HG02970 (cell line): ENCODE measurements around the gene TMPRSS11F.

Experiments
- ATAC-seq: cut with Tn5 transposase; IDR thresholded peaks from one replicate; pipeline ENCODE4 v1.9.1; 2021; ENCODE audit warnings: mild to moderate bottlenecking, moderate library complexity, moderate number of reproducible peaks; ENCODE audit not compliant: unreplicated experiment, low FRiP score

TMPRSS11F gene

GRCh38 chr4:68079928-68080327 lies 49.7 kb downstream of the TMPRSS11F start:
- ATAC-seq: no peak

GRCh38 chr4:68077737-68078136 lies 51.9 kb downstream of the TMPRSS11F start:
- ATAC-seq: no peak

GRCh38 chr4:68077301-68077700 lies 52.4 kb downstream of the TMPRSS11F start:
- no peak for ATAC-seq

- ATAC-seq: no peak
Observed at GRCh38 chr4:68076194-68076593, 53.5 kb downstream of the TMPRSS11F start.

- ATAC-seq: no peak
Observed at GRCh38 chr4:68074397-68074796, 55.3 kb downstream of the TMPRSS11F start.

GRCh38 chr4:68070302-68070701 lies 59.4 kb downstream of the TMPRSS11F start:
- ATAC-seq: no peak

GRCh38 chr4:68062501-68062900 lies 67.2 kb downstream of the TMPRSS11F start:
- no peak for ATAC-seq

- ATAC-seq: no peak
Observed at GRCh38 chr4:68038272-68038671, 91.4 kb downstream of the TMPRSS11F start.

- no peak for ATAC-seq
Observed at GRCh38 chr4:68021185-68021584, 108.5 kb downstream of the TMPRSS11F start.

- ATAC-seq: no peak
Observed at GRCh38 chr4:68011684-68012083, 118.0 kb downstream of the TMPRSS11F start.
